ENCODE data around the gene USP9X. TPM values are rescaled to one million over a fixed set of nuclear protein-coding genes. Genes with fewer than 3 reads are reported as not detected.
"Not testable (repeated sequence)": the region's sequence is repeated elsewhere in the genome, so short reads cannot be mapped to it uniquely, and the experiment has no call there.

USP9X gene
- total RNA-seq, 5 donors from 2014 or later (not counting 1 experiment from before 2014, with no cell fraction given) = 51.7 to 84.2 (median 62.7) TPM

DNA sequence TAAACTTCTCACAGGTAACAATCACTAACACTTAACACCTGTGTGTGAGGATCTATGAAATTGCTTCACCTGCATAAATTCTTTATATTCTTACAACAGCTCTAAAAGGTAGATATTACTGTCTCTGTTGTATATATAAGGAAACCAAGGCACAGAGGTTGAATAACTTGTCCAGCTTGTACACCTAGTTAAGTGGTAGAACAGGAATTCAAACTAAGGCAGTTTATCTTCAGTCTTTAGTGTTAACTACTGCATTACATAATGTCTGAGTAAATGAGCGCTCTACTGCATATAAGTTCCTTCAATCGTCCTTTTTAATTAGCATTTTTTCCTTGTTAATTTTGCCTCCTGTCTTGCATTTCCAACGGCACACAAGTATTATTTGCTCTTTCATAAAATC lies 15.0 kb downstream of the USP9X start:
- ATAC-seq (replicated peaks in 1 of 4) (no peak), DNase-seq (no peak)
- Mint-ChIP-seq H3K4me1 (peaks cover 70 to 77% (median 70%) of the 10 kb centered on the region in 3 donors), H3K36me3 (peaks cover 4% of the 10 kb centered on the region), H3K9me3 (no peaks in the 10 kb centered on the region), H3K27me3 (no peaks in the 10 kb centered on the region), H3K4me3 (peak overlapping the region in 1 of 3 donors; percentile 21), H3K27ac (no peak overlapping the region)
- ChIA-PET CTCF (interaction anchor here in 1 of 2 donors (0.5 kb wide), 1 partner anchor 79 kb away, joined by 3 read pairs; no protein-coding TSS in a partner anchor), POLR2A (interaction anchor here in 1 of 2 donors (0.8 to 2.1 kb wide), 2 partner anchors 8 to 12 kb away, joined by 3 to 11 read pairs; no protein-coding TSS in a partner anchor)
- Histone ChIP-seq H3K4me1 (ENCODE audit: control insufficient read depth in 1 of 2, extremely low read depth in 1 of 2, insufficient read depth in 2 of 2, low read length in 2 of 2) (peaks cover 9 to 28% of the 10 kb centered on the region in 2 experiments), H3K27ac (ENCODE audit: low read length) (no peak overlapping the region), H3K27me3 (replicated peaks in 1 of 2; ENCODE audit: control insufficient read depth in 2 of 2, extremely low read depth in 1 of 2, insufficient read depth in 2 of 2, low read length in 1 of 2) (no peaks in the 10 kb centered on the region), H3K9me3 (no peaks in the 10 kb centered on the region), H3K4me3 (ENCODE audit: control insufficient read depth in 1 of 2, extremely low read depth in 1 of 2, low read length in 1 of 2) (no peak overlapping the region), H3K36me3 (ENCODE audit: control insufficient read depth in 2 of 2, extremely low read depth in 1 of 2, insufficient read depth in 1 of 2, low read length in 1 of 2) (no peaks in the 10 kb centered on the region)
- WGBS (ENCODE audit: insufficient coverage) = no CpG with 5 or more reads among the region's 3 CpGs

DNA sequence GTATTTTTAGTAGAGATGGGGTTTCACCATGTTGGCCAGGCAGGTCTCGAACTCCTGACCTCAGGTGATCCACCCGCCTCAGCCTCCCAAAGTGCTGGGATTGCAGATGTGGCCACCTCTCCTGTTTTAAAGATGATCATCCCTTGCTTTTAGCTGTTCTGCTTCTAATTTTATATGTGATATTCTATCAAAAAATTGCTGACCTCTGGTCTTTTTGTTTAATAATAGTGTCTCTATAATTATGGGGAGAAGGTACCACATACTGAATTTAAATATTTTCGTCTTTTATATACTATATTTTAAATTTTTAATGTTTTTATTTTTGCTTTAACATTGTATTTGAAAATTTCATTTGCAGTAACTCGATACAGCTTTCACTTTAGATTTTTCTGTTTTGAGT lies 15.6 kb downstream of the USP9X start:
- Mint-ChIP-seq H3K4me3 (no peak overlapping the region), H3K4me1 (peaks cover 68 to 77% (median 70%) of the 10 kb centered on the region in 3 donors)
- WGBS (ENCODE audit: insufficient coverage) = no CpG with 5 or more reads among the region's 4 CpGs

DNA sequence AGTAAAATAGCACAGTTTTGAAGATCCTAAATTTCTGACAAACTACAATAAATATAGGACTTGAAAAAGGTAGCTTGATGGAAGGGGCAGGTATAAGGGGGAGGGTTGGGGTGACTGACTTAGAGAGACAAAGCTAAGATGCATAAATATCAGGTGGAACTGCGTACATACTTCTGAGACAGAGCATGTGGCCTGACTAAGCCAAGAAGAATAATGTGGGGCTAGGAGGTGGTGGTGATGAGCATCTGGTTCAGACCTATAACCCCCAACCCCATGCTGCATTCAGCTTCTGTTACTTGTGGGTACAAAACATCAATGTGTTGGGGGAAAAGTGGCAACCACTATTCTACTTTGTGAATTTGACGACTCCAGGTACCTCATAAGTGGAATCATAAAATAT lies 19.8 kb downstream of the USP9X start:
- peak in 1 of 4 experiments; percentile 34 for ATAC-seq (replicated peaks in 1 of 4)
- Mint-ChIP-seq H3K27me3 (no peaks in the 10 kb centered on the region), H3K4me1 (peaks cover 62 to 71% (median 65%) of the 10 kb centered on the region in 3 donors), H3K4me3 (no peak overlapping the region), H3K27ac (peak overlapping the region; percentile 2 to 31), H3K9me3 (peaks cover 0 to 5% (median 5%) of the 10 kb centered on the region in 3 donors), H3K36me3 (peaks cover 6% of the 10 kb centered on the region)
- H3K9me3 ChIP-seq = no peaks in the 10 kb centered on the region
- H3K36me3 ChIP-seq (ENCODE audit: control insufficient read depth in 2 of 2, extremely low read depth in 1 of 2, insufficient read depth in 1 of 2, low read length in 1 of 2) = no peaks in the 10 kb centered on the region
- peaks cover 3 to 25% of the 10 kb centered on the region in 2 experiments for H3K4me1 ChIP-seq (ENCODE audit: control insufficient read depth in 1 of 2, extremely low read depth in 1 of 2, insufficient read depth in 2 of 2, low read length in 2 of 2)
- CTCF ChIA-PET = interaction anchor here in 1 of 2 donors (1.3 to 1.6 kb wide), 2 partner anchors 10 to 14 kb away, joined by 4 to 7 read pairs; no protein-coding TSS in a partner anchor
- H3K4me3 ChIP-seq (ENCODE audit: control insufficient read depth in 1 of 2, extremely low read depth in 1 of 2, low read length in 1 of 2) = no peak overlapping the region
- POLR2A ChIA-PET = no interaction called here
- H3K27ac ChIP-seq (ENCODE audit: low read length) = no peak overlapping the region
- H3K27me3 ChIP-seq (replicated peaks in 1 of 2; ENCODE audit: control insufficient read depth in 2 of 2, extremely low read depth in 1 of 2, insufficient read depth in 2 of 2, low read length in 1 of 2) = no peaks in the 10 kb centered on the region
- no CpG with 5 or more reads among the region's 2 CpGs for WGBS (ENCODE audit: insufficient coverage)
- DNase-seq = no peak

More for the DNA sequence above, 15.6 kb downstream of the USP9X start:
- H3K36me3 ChIP-seq (ENCODE audit: control insufficient read depth in 2 of 2, extremely low read depth in 1 of 2, insufficient read depth in 1 of 2, low read length in 1 of 2) = no peaks in the 10 kb centered on the region
- no peak overlapping the region for H3K27ac ChIP-seq (ENCODE audit: low read length)
- POLR2A ChIA-PET = interaction anchor here in 1 of 2 donors (2.1 kb wide), 1 partner anchor 12 kb away, joined by 11 read pairs; no protein-coding TSS in a partner anchor
- no peak overlapping the region for H3K4me3 ChIP-seq (ENCODE audit: control insufficient read depth in 1 of 2, extremely low read depth in 1 of 2, low read length in 1 of 2)
- ATAC-seq (replicated peaks in 1 of 4) (no peak), DNase-seq (no peak)
- Mint-ChIP-seq H3K36me3 (peaks cover 4% of the 10 kb centered on the region), H3K27ac (no peak overlapping the region), H3K9me3 (no peaks in the 10 kb centered on the region), H3K27me3 (no peaks in the 10 kb centered on the region)
- no peaks in the 10 kb centered on the region for H3K9me3 ChIP-seq
- H3K4me1 ChIP-seq (ENCODE audit: control insufficient read depth in 1 of 2, extremely low read depth in 1 of 2, insufficient read depth in 2 of 2, low read length in 2 of 2) = peaks cover 8 to 22% of the 10 kb centered on the region in 2 experiments
- CTCF ChIA-PET = interaction anchor here in 1 of 2 donors (0.5 kb wide), 1 partner anchor 80 kb away, joined by 3 read pairs; no protein-coding TSS in a partner anchor
- H3K27me3 ChIP-seq (replicated peaks in 1 of 2; ENCODE audit: control insufficient read depth in 2 of 2, extremely low read depth in 1 of 2, insufficient read depth in 2 of 2, low read length in 1 of 2) = no peaks in the 10 kb centered on the region

DNA sequence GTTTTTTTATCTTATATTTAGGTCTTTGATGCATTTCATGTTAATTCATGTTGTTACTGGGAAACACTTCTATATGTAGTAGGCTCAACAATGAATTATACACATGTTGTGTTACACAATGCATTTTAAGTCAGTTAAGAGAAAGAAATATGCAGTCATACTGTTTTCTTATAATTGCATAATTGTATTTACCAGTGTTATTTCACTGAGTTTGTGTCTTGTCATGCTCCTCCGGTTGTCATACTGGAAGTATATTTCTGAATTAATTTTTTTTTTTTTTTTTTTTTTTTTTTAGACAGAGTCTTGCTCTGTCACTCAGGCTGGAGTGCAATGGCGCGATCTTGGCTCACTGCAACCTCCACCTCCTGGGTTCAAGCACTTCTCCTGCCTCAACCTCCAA lies 21.0 kb downstream of the USP9X start:
- H3K36me3 ChIP-seq (ENCODE audit: control insufficient read depth in 2 of 2, extremely low read depth in 1 of 2, insufficient read depth in 1 of 2, low read length in 1 of 2); H3K27me3 Mint-ChIP-seq; H3K4me3 Mint-ChIP-seq; ATAC-seq (replicated peaks in 1 of 4); H3K27ac ChIP-seq (ENCODE audit: low read length); H3K9me3 ChIP-seq; H3K9me3 Mint-ChIP-seq; H3K27me3 ChIP-seq (replicated peaks in 1 of 2; ENCODE audit: control insufficient read depth in 2 of 2, extremely low read depth in 1 of 2, insufficient read depth in 2 of 2, low read length in 1 of 2); DNase-seq; H3K4me3 ChIP-seq (ENCODE audit: control insufficient read depth in 1 of 2, extremely low read depth in 1 of 2, low read length in 1 of 2); H3K36me3 Mint-ChIP-seq; POLR2A ChIA-PET; H3K27ac Mint-ChIP-seq: not testable (repeated sequence)
- CTCF ChIA-PET = interaction anchor here in 1 of 2 donors (1.7 kb wide), 1 partner anchor 228 kb away, joined by 4 read pairs; no protein-coding TSS in a partner anchor
- H3K4me1 ChIP-seq (ENCODE audit: control insufficient read depth in 1 of 2, extremely low read depth in 1 of 2, insufficient read depth in 2 of 2, low read length in 2 of 2) = peaks cover 3 to 29% of the 10 kb centered on the region in 2 experiments
- peaks cover 71 to 78% (median 71%) of the 10 kb centered on the region in 3 donors for H3K4me1 Mint-ChIP-seq
- WGBS (ENCODE audit: insufficient coverage) = no CpG with 5 or more reads among the region's 3 CpGs

DNA sequence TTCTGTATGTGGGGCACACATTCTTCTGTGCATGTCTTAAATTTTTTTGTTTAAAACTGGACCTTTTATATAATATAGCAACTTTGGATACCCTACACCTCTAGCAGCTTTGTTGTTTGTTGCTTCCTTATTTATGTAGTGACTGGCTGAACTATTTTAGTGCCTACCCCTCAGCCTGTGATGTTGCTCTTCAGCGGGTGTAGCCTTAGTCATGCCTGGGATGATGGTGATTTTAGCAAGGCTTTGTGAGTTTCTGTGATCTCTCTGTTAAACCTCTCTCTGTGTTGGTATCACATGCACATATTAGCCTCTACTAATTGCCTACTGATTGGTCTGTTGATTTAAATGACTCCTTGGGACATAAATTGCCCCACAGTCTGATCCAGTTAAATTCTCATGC lies 22.8 kb downstream of the USP9X start:
- H3K27me3 Mint-ChIP-seq = no peaks in the 10 kb centered on the region
- ChIA-PET POLR2A (interaction anchor here in 1 of 2 donors (1.1 kb wide), 1 partner anchor 9 kb away, joined by 3 read pairs; no protein-coding TSS in a partner anchor), CTCF (no interaction called here)
- H3K9me3 Mint-ChIP-seq = peaks cover 0 to 5% (median 5%) of the 10 kb centered on the region in 3 donors
- Histone ChIP-seq H3K27ac (ENCODE audit: low read length) (no peak overlapping the region), H3K9me3 (no peaks in the 10 kb centered on the region), H3K36me3 (ENCODE audit: control insufficient read depth in 2 of 2, extremely low read depth in 1 of 2, insufficient read depth in 1 of 2, low read length in 1 of 2) (no peaks in the 10 kb centered on the region), H3K27me3 (replicated peaks in 1 of 2; ENCODE audit: control insufficient read depth in 2 of 2, extremely low read depth in 1 of 2, insufficient read depth in 2 of 2, low read length in 1 of 2) (no peaks in the 10 kb centered on the region), H3K4me1 (ENCODE audit: control insufficient read depth in 1 of 2, extremely low read depth in 1 of 2, insufficient read depth in 2 of 2, low read length in 2 of 2) (peaks cover 7 to 26% of the 10 kb centered on the region in 2 experiments), H3K4me3 (ENCODE audit: control insufficient read depth in 1 of 2, extremely low read depth in 1 of 2, low read length in 1 of 2) (no peak overlapping the region)
- DNase-seq (no peak), ATAC-seq (replicated peaks in 1 of 4) (peak in 1 of 4 experiments; percentile 39)
- no CpG with 5 or more reads among the region's 1 CpG for WGBS (ENCODE audit: insufficient coverage)
- H3K36me3 Mint-ChIP-seq = peaks cover 6% of the 10 kb centered on the region
- H3K4me3 Mint-ChIP-seq = peak overlapping the region in 1 of 3 donors; percentile 61
- peaks cover 78 to 82% (median 81%) of the 10 kb centered on the region in 3 donors for H3K4me1 Mint-ChIP-seq
- H3K27ac Mint-ChIP-seq = peak overlapping the region; percentile 55 to 71

DNA sequence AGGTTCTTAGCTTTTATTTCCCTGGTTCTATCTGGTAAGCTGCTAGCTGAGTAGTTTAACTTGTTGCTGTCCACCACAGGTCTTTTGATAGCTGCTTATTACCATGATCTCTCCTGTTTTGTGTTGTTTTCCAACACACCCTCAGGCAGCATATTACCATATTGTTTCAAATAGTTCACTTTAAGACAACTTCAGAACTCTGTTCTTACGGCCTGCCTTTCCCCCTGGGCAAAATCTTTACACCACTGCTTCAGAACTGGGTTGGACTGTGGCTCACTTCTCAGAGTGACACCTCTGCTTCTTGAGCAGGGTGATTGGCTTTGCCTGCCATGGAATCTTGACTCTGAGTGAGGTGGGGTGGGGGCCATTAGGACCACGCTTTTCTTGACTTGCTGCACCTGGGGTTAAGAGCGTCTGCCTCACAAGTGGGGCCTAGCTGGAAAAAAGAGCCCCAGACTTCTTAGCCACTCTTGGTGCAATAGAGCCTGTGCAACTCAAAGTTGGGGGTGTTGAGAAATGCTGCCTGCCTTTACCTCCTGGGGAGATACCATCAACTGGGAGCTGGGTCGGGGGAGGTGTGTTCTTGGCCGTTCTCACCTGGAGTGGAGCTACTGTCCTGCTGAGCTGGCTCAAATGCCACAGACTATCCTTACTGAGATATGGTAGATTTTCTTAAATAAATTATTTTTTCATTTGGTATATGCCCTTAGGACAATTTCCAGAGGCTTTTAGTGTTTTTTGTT lies 23.4 kb downstream of the USP9X start:
- ATAC-seq (replicated peaks in 1 of 4) (no peak), DNase-seq (no peak)
- Mint-ChIP-seq H3K4me3 (peak overlapping the region in 1 of 3 donors; percentile 61), H3K36me3 (peaks cover 6% of the 10 kb centered on the region), H3K9me3 (peaks cover 0 to 5% (median 5%) of the 10 kb centered on the region in 3 donors), H3K4me1 (peaks cover 76 to 82% (median 78%) of the 10 kb centered on the region in 3 donors), H3K27ac (peak overlapping the region; percentile 55 to 71), H3K27me3 (no peaks in the 10 kb centered on the region)
- Histone ChIP-seq H3K36me3 (ENCODE audit: control insufficient read depth in 2 of 2, extremely low read depth in 1 of 2, insufficient read depth in 1 of 2, low read length in 1 of 2) (no peaks in the 10 kb centered on the region), H3K4me1 (ENCODE audit: control insufficient read depth in 1 of 2, extremely low read depth in 1 of 2, insufficient read depth in 2 of 2, low read length in 2 of 2) (peaks cover 5 to 26% of the 10 kb centered on the region in 2 experiments), H3K27ac (ENCODE audit: low read length) (no peak overlapping the region), H3K27me3 (replicated peaks in 1 of 2; ENCODE audit: control insufficient read depth in 2 of 2, extremely low read depth in 1 of 2, insufficient read depth in 2 of 2, low read length in 1 of 2) (no peaks in the 10 kb centered on the region), H3K4me3 (ENCODE audit: control insufficient read depth in 1 of 2, extremely low read depth in 1 of 2, low read length in 1 of 2) (no peak overlapping the region), H3K9me3 (no peaks in the 10 kb centered on the region)
- POLR2A ChIA-PET = interaction anchor here in 1 of 2 donors (0.5 to 1.1 kb wide), 3 partner anchors 9 to 40 kb away, joined by 3 to 11 read pairs (median 10); no protein-coding TSS in a partner anchor
- no CpG with 5 or more reads among the region's 5 CpGs for WGBS (ENCODE audit: insufficient coverage)
- CTCF ChIA-PET = interaction anchor here in 1 of 2 donors (0.6 to 0.7 kb wide), 2 partner anchors 52 to 564 kb away, joined by 3 to 7 read pairs; no protein-coding TSS in a partner anchor

All from T-cell (primary cell).